Measurements from ENCODE around the gene STK32B. TPM values are rescaled to one million over a fixed set of nuclear protein-coding genes. Genes with fewer than 3 reads are reported as not detected.

The STK32B gene
- total RNA-seq, 1 donor from 2014 or later: not detected

DNA sequence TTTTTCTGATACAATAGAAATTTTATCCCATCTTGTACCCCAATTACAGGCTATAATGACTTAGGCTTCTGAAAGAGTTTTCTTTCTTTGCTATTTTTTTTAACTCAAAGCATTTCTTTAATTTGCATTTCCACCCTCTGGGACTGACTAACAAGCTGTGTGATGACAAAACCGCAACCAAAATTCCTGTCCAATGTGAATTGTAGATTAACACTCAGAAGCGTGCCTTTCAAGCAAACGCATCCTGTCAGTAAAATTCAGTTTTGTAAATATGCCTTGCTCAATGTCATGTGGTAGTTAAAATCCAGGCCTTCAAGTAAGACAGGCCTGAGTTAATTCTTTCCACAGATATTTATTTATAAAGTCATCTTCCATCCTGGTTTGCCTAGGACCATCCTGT lies 50.3 kb downstream of the STK32B start:
- intact Hi-C loops (cut with micrococcal nuclease): no loop called here
- Mint-ChIP-seq H3K27ac (no peak overlapping the region), H3K4me3 (no peak overlapping the region), H3K9me3 (no peaks in the 10 kb centered on the region), H3K36me3 (ENCODE audit: low read depth) (no peaks in the 10 kb centered on the region), H3K27me3 (peaks cover 3% of the 10 kb centered on the region), H3K4me1 (no peaks in the 10 kb centered on the region)
- TF ChIP-seq, protein P1, sequence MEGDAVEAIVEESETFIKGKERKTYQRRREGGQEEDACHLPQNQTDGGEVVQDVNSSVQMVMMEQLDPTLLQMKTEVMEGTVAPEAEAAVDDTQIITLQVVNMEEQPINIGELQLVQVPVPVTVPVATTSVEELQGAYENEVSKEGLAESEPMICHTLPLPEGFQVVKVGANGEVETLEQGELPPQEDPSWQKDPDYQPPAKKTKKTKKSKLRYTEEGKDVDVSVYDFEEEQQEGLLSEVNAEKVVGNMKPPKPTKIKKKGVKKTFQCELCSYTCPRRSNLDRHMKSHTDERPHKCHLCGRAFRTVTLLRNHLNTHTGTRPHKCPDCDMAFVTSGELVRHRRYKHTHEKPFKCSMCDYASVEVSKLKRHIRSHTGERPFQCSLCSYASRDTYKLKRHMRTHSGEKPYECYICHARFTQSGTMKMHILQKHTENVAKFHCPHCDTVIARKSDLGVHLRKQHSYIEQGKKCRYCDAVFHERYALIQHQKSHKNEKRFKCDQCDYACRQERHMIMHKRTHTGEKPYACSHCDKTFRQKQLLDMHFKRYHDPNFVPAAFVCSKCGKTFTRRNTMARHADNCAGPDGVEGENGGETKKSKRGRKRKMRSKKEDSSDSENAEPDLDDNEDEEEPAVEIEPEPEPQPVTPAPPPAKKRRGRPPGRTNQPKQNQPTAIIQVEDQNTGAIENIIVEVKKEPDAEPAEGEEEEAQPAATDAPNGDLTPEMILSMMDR (IDR thresholded peaks at IDR 0.05): no peak
- no peak for DNase-seq
- no peak for ATAC-seq (ENCODE audit: low read depth)
- CTCF ChIA-PET: no interaction called here
- POLR2A ChIA-PET: no interaction called here

DNA sequence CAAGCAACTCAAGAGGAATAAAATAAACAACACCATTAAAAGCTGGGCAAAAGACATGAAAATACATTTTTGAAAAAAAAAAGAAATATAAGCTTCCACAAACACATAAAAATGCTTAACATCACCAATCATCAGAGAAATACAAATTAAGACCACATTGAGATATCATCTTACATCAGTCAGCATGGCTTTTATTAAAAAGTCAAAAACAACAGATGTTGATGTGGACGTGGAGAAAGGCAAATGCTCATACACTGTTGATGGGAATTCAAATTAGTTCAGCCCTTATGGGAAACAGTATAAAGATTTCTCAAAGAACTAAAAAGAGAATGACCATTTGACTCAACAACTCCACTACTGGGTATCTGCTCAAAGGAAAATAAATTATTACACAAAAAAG lies 59.6 kb downstream of the STK32B start:
- H3K27me3 Mint-ChIP-seq: no peaks in the 10 kb centered on the region
- TF ChIP-seq, protein P1 (IDR thresholded peaks at IDR 0.05): no peak
- ATAC-seq (ENCODE audit: low read depth): no peak
- ChIA-PET CTCF (no interaction called here), POLR2A (no interaction called here)
- no peak for DNase-seq
- H3K4me3 Mint-ChIP-seq: no peak overlapping the region
- intact Hi-C loops (cut with micrococcal nuclease): no loop called here
- H3K9me3 Mint-ChIP-seq: no peaks in the 10 kb centered on the region
- no peaks in the 10 kb centered on the region for H3K36me3 Mint-ChIP-seq (ENCODE audit: low read depth)
- H3K4me1 Mint-ChIP-seq: no peaks in the 10 kb centered on the region
- no peak overlapping the region for H3K27ac Mint-ChIP-seq

DNA sequence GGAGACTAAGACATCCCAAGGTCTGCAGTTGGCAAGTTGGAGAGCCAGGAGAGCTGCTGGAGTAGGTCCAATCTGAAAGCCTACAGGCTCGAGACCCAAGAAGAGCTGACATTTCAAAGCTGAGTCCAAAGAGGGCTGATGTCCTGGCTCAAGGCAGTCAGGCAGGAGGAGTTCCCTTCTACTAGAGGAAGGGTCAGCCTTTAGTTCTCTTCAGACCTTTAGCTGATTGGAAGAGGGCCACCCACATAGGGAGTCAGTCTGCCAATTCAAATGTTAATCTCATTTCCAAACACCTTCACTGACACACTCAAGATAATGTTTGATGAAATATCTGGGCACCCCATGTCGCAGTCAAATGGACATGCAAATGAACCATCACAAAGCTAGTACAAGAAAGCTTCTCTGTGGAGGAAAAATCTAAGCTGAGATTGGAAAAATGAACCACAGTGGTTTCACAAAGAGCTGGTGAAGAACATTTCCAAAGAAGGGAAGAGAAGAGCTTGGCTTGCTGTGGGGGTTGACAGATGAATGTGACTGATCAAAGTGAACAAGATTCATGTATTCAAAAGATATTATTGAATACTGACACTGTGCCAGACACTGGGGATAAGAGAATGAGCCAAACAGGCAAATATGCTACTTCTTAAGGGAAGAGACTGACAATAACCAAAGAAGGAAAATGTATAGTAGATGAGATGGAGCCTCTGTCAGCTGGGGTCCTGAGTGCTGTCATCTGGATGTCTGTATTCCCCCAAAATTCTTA lies 61.2 kb downstream of the STK32B start:
- no peak for DNase-seq
- no peaks in the 10 kb centered on the region for H3K27me3 Mint-ChIP-seq
- H3K4me1 Mint-ChIP-seq: no peaks in the 10 kb centered on the region
- CTCF ChIA-PET: no interaction called here
- POLR2A ChIA-PET: no interaction called here
- H3K27ac Mint-ChIP-seq: no peak overlapping the region
- H3K4me3 Mint-ChIP-seq: no peak overlapping the region
- no peak for ATAC-seq (ENCODE audit: low read depth)
- TF ChIP-seq, protein P1 (IDR thresholded peaks at IDR 0.05): no peak
- intact Hi-C loops (cut with micrococcal nuclease): no loop called here
- H3K9me3 Mint-ChIP-seq: no peaks in the 10 kb centered on the region
- no peaks in the 10 kb centered on the region for H3K36me3 Mint-ChIP-seq (ENCODE audit: low read depth)

DNA sequence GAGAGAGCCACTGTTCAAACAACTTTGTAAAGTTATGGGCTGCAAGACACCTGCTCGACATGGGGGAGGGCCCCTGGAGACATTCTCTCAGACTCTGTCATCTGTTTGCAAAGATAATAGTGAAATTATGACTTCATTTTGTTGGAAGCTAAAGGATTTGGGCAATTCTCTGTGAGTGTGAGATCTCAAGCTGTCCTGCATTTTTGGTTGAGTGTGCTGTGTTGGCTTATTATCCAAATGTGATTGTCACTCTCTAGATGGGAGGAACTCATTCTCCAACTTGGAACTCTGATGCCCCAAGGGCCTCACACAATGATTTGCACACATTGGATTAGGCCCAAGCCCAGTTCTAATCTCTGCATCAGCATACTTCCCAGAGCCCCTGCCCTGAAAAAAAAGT lies 63.7 kb downstream of the STK32B start:
- intact Hi-C loops (cut with micrococcal nuclease): no loop called here
- Mint-ChIP-seq H3K4me1 (no peaks in the 10 kb centered on the region), H3K36me3 (ENCODE audit: low read depth) (no peaks in the 10 kb centered on the region), H3K27ac (no peak overlapping the region), H3K9me3 (no peaks in the 10 kb centered on the region), H3K27me3 (no peaks in the 10 kb centered on the region), H3K4me3 (no peak overlapping the region)
- POLR2A ChIA-PET: no interaction called here
- CTCF ChIA-PET: no interaction called here
- no peak for ATAC-seq (ENCODE audit: low read depth)
- no peak for DNase-seq
- TF ChIP-seq, protein P1 (IDR thresholded peaks at IDR 0.05): no peak

DNA sequence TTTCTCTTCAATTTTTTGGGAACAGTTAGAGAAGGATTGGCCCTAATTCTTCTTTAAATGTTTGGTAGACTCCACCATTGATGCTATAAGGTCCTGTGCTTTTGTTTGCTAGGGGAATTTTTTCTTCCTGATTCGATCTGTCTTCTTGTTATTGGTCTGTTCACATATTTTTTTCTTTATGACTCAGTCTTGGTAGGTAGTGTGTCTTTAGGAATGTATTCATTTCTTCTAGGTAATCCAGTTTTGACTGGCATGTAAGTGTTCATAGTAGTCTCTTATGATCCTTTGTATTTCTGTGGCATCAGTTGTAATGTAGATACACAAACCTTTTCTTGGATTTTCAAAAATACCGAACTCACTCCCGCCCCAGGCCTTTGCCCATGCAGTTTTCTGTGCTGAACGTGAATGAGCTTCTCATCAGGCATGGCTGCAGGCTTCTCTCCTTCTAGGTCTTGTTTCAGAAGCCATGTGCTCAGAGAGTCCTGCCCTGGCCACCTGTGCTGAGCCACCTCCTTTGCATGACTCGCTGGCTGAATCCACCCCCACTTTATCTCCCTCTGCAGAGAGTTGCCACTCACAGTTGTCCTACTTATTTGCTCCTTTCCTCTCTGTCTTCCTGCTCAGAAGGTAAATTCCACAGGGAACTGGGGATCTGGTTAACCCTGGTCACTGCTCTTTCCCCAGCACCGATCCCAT lies 67.0 kb downstream of the STK32B start:
- ChIA-PET CTCF (no interaction called here), POLR2A (no interaction called here)
- Mint-ChIP-seq H3K4me1 (no peaks in the 10 kb centered on the region), H3K36me3 (ENCODE audit: low read depth) (no peaks in the 10 kb centered on the region), H3K4me3 (no peak overlapping the region), H3K27me3 (no peaks in the 10 kb centered on the region), H3K27ac (no peak overlapping the region), H3K9me3 (no peaks in the 10 kb centered on the region)
- ATAC-seq (ENCODE audit: low read depth) (no peak), DNase-seq (no peak)
- TF ChIP-seq, protein P1 (IDR thresholded peaks at IDR 0.05): no peak
- intact Hi-C loops (cut with micrococcal nuclease): no loop called here

Measured in activated B cell treated with CpG ODN at 0.5 μM for 24 hours (primary cell).